Heart left ventricle (tissue), 16 donors: ENCODE measurements around the gene NACC2. TPM values are rescaled to one million over a fixed set of nuclear protein-coding genes. Genes with fewer than 3 reads are reported as not detected.

Experiments
- ATAC-seq, 4 donors: fragments of 200-7000 bp; cut with Tn5 transposase; one replicate each; pipeline ENCODE4 v1.9.1; 2020 to 2022; ENCODE audit warnings: moderate library complexity in 4 of 4, mild to moderate bottlenecking in 3 of 4, moderate number of reproducible peaks in 1 of 4
- DNase-seq, 5 donors: peaks; one replicate each; pipeline ENCODE4 v3.0.0-alpha.2; 2020
- H3K27ac ChIP-seq, 12 donors: fragments of 200-600 bp; sonication (generic) in 4 of 12; one replicate each; pipeline versions ENCODE4 v1.5.0 to v1.8.0; 2016 to 2022; ENCODE audit warnings: mild to moderate bottlenecking in 2 of 12
- H3K27me3 ChIP-seq, 9 donors: fragments of 200-600 bp; sonication (generic) in 2 of 9; one replicate each; pipeline versions ENCODE4 v1.5.1 to v1.8.0; 2016 to 2022; ENCODE audit warnings: mild to moderate bottlenecking in 3 of 9
- H3K36me3 ChIP-seq, 9 donors: fragments of 200-600 bp; sonication (generic) in 2 of 9; one replicate each; pipeline versions ENCODE4 v1.5.0 to v1.8.0; 2018 to 2022; ENCODE audit warnings: mild to moderate bottlenecking in 2 of 9
- H3K4me1 ChIP-seq, 12 donors: fragments of 200-600 bp; sonication (generic) in 4 of 12; one replicate each; pipeline versions ENCODE4 v1.5.0 to v1.8.0; 2016 to 2022; ENCODE audit warnings: mild to moderate bottlenecking in 3 of 12
- H3K4me3 ChIP-seq, 12 donors: fragments of 200-600 bp; sonication (generic) in 4 of 12; one replicate each; pipeline versions ENCODE4 v1.5.0 to v1.8.0; 2017 to 2022; ENCODE audit warnings: mild to moderate bottlenecking in 9 of 12, moderate library complexity in 4 of 12
- H3K9me3 ChIP-seq, 12 donors: fragments of 200-600 bp; sonication (generic) in 4 of 12; one replicate each; pipeline versions ENCODE4 v1.5.0 to v1.8.0; 2016 to 2022; ENCODE audit warnings: mild to moderate bottlenecking in 1 of 12
- POLR2A ChIP-seq, 2 donors: fragments of 450-650 bp; IDR thresholded peaks; one replicate each; pipeline ENCODE4 v1.6.1; 2017; ENCODE audit warnings: antibody characterized with exemption in 2 of 2, mild to moderate bottlenecking in 2 of 2, moderate library complexity in 2 of 2
- WGBS, 4 donors: extraction: QIAGEN DNeasy Blood & Tissue Kit in 2 of 4; methylation state at CpG; one replicate each; pipeline versions ENCODE4 v1.1.5 to v1.1.7; 2013 to 2018; 5-methylcytosine and 5-hydroxymethylcytosine counted together
- intact Hi-C, 10 donors: fragments of 100-400 bp; cut with DNase I; formaldehyde crosslinking; loops; one replicate each; pipeline versions ENCODE4 v1.11.1 to v1.14.2; 2022
- polyA plus RNA-seq, 2 donors: library from polyadenylated mRNA; stranded (reverse); fragments of 200-250 nt; gene quantifications; one replicate each; pipeline ENCODE4 v1.2.3, GENCODE V29; 2013
- total RNA-seq, 9 donors: library from RNA; depleted of rRNA in 2 of 9; stranded (reverse); fragments of >200 nt in 2 of 9; fragmentation: NEBNext Ultra II Directional in 3 of 9; extraction: Animal tissue kit (Norgen Biotek cat#: 25700) in 3 of 9; gene quantifications; one replicate each; pipeline versions ENCODE4 v1.1.0 to v1.2.4, GENCODE V29; 2016 to 2023
- TF ChIP-seq, protein P1 (sequence below), 12 donors: fragments of 200-600 bp; sonication (generic) in 4 of 12; IDR thresholded peaks; one replicate each; pipeline versions ENCODE4 v1.5.0 to v1.8.0; 2018 to 2022; ENCODE audit warnings: antibody characterized with exemption in 12 of 12, mild to moderate bottlenecking in 5 of 12
- donor health status: ischemic (EF 13 %, LVEDD 7.1; RV severe dilation, severe dysfunction).
- donor health status: healthy with polysubstance abuse.
- donor health status: DM: no; HTN: yes; CAD: no.
- donor health status: DM: no; HTN: no; CAD: no.
- donor health status: ischemic (EF 25% LVEDD 6.9; RV normal size, moderate dysfunction).
- donor health status: ischemic (EF 25% LVEDD 5.7; RV mildly dilated, moderate dysfunction).
- donor health status: healthy.
- donor health status: DM: yes; HTN: yes; CAD: no.
- donor health status: ischemic (EF 35%, LVEDD 5.7; RV mildly dilated, moderate dysfunction).
- donor health status: nonischemic (EF 11% LVEDD 7.7; RV severe dilation, severe dysfunction).
- donor health status: DM: yes; HTN: yes; CAD: no.
- donor health status: PGD.
- donor health status: ischemic (EF 29% LVEDD 5.4; RV normal size, mild dysfunction).
- donor health status: nonischemic (EF 23%, LVEDD 6.1; RV moderate dilation, normal function).

NACC2 gene
- total and polyA plus RNA-seq, 11 donors = 17.9 to 66.5 (median 47.4) TPM

DNA sequence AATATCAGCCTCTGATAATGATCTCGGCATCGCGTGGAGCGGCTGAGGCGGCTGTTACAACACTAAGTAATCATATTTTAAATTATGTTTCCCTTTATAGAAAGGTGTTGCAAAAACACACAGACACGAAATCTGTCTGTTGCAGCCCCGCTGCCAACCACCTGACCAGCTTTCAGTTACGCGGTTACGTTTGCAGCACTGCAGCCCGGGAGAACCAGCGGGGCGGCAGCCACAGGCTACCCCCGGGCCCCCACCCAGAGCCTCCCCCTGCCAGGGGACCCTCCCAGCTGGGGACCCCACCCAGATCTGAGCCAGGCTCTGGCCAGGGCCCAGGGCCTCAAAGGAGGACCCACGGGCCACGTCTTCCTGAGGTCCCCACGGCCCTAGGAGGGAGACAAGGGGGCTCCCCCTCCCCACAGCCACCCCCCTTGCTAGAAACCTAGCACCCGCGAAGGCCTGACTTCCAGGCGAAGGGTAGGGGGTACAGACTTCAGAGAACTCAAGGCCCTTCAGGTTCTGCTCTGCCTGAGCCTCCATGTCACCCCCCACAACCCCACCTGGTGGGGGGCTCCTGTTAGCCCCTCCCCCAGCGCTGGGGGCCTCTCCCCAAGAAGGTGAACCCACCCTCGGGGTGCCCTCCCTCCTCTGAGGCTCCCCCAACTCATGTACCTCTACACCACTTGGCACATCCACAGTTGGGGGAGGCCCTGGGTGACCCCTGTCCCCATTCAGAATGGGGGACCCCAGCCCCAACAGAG lies 6.0 kb downstream of the NACC2 start:
- peaks cover 17 to 100% (median 95%) of the 10 kb centered on the region in 12 donors for H3K4me1 ChIP-seq
- intact Hi-C loops = loop anchor here in 7 of 10 donors (5.0 to 10.0 kb wide), 3 partner anchors 33 to 124 kb away; partner anchors contain the start of gene UBAC1 (in 1 of the 7)
- H3K9me3 ChIP-seq = no peaks in the 10 kb centered on the region
- ATAC-seq (no peak), DNase-seq (peak in 3 of 5 donors; percentile 28 to 55 (median 41))
- H3K4me3 ChIP-seq = peak overlapping the region in 1 of 12 donors; percentile 13
- H3K36me3 ChIP-seq = no peaks in the 10 kb centered on the region
- no peaks in the 10 kb centered on the region for H3K27me3 ChIP-seq
- peak overlapping the region in 7 of 12 donors; percentile 12 to 99 (median 80) for H3K27ac ChIP-seq
- TF ChIP-seq, protein P1, sequence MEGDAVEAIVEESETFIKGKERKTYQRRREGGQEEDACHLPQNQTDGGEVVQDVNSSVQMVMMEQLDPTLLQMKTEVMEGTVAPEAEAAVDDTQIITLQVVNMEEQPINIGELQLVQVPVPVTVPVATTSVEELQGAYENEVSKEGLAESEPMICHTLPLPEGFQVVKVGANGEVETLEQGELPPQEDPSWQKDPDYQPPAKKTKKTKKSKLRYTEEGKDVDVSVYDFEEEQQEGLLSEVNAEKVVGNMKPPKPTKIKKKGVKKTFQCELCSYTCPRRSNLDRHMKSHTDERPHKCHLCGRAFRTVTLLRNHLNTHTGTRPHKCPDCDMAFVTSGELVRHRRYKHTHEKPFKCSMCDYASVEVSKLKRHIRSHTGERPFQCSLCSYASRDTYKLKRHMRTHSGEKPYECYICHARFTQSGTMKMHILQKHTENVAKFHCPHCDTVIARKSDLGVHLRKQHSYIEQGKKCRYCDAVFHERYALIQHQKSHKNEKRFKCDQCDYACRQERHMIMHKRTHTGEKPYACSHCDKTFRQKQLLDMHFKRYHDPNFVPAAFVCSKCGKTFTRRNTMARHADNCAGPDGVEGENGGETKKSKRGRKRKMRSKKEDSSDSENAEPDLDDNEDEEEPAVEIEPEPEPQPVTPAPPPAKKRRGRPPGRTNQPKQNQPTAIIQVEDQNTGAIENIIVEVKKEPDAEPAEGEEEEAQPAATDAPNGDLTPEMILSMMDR (IDR thresholded peaks at IDR 0.05) = no peak
- TF ChIP-seq POLR2A (IDR thresholded peaks at IDR 0.05) = no peak
- 51 to 61% (median 55%) methylated on average over 11 to 22 of the region's 22 CpGs for WGBS, 4 donors

DNA sequence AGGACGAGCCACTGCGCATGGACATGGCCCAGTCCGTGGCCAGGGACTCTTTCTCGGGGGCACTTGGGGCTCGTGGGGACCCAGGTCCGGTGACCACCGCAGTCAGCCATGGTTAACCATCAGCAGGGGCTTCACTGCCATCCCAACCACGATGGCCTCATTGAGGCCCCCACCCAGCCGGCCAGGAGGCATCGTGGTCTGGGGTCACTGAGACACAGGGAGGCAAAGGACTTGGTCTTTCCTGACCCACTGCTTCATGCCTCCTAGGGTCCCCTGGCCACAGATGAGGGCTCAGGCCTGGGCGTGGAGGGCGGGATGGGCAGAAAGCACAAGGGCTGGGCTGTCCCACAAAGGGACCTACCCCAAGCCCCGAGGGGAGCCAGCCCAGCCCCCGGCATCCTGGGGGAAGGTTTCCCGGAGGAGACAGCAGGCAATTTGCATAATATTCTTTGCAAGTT lies 6.6 kb downstream of the NACC2 start:
- Histone ChIP-seq H3K27me3 (no peaks in the 10 kb centered on the region), H3K27ac (peak overlapping the region in 7 of 12 donors; percentile 12 to 99 (median 80)), H3K4me3 (peak overlapping the region in 1 of 12 donors; percentile 13), H3K36me3 (peaks cover 0 to under 1% (median 0%) of the 10 kb centered on the region in 9 donors), H3K4me1 (peaks cover 17 to 99% (median 89%) of the 10 kb centered on the region in 12 donors), H3K9me3 (no peaks in the 10 kb centered on the region)
- TF ChIP-seq POLR2A (IDR thresholded peaks at IDR 0.05) = no peak
- TF ChIP-seq, protein P1 (IDR thresholded peaks at IDR 0.05) = no peak
- 67 to 78% (median 73%) methylated on average over 11 to 15 of the region's 15 CpGs for WGBS, 4 donors
- DNase-seq = peak in 3 of 5 donors; percentile 20 to 61 (median 21)
- ATAC-seq = no peak
- intact Hi-C loops = loop anchor here in 7 of 10 donors (5.0 to 10.0 kb wide), 3 partner anchors 34 to 124 kb away; partner anchors contain the start of gene UBAC1 (in 1 of the 7)

DNA sequence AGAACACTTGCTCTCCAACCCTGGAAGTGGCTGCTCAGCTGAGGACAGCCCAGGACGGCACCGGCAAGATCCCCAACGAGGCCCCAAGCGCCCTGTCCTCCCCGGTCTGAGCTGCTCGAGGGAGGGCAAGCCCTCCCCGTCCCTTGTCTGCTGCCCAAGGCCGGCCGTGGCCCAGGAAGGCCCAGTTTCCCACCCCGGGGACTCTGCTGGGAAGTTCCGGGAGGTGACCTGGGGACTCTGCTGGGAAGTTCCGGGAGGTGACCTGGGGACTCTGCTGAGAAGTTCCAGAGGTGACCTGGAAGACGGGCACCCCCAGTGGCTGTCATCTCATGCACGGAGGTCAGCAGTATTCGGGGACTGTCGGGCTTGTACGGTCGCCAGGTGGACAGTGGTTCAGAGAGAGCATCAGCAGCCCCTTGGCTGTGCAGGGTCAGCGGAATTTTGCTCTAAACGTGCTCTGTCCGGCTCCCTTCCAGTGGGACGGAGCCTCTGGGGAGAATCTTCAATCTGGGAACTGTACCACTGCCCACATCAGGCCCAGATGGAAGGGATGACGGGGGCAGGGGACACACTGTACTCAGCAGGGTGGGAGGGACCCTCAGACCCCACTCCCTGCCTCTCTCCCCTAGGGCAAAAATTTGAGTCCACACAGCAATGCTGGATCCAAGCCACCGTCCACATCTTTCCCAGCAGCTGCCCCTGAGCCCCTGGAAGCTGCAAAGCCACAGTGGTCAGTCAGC lies 7.2 kb downstream of the NACC2 start:
- WGBS, 4 donors = 40 to 58% (median 48%) methylated on average over 11 to 24 of the region's 24 CpGs
- peaks cover 0 to 6% (median 0%) of the 10 kb centered on the region in 9 donors for H3K36me3 ChIP-seq
- peak overlapping the region in 11 of 12 donors; percentile 39 to 99 (median 68) for H3K27ac ChIP-seq
- no peaks in the 10 kb centered on the region for H3K27me3 ChIP-seq
- no peaks in the 10 kb centered on the region for H3K9me3 ChIP-seq
- intact Hi-C loops = loop anchor here in 7 of 10 donors (5.0 to 10.0 kb wide), 3 partner anchors 34 to 123 kb away; partner anchors contain the start of gene UBAC1 (in 1 of the 7)
- TF ChIP-seq, protein P1 (IDR thresholded peaks at IDR 0.05) = no peak
- TF ChIP-seq POLR2A (IDR thresholded peaks at IDR 0.05) = no peak
- ATAC-seq = no peak
- no peak overlapping the region for H3K4me3 ChIP-seq
- H3K4me1 ChIP-seq = peaks cover 17 to 99% (median 85%) of the 10 kb centered on the region in 12 donors
- peak in 3 of 5 donors; percentile 30 to 59 (median 36) for DNase-seq
